Activated naive CD4-positive, alpha-beta T cell treated with anti-CD3 and anti-CD28 coated beads for 36 hours (primary cell): ENCODE measurements around the gene DIP2C. TPM values are rescaled to one million over a fixed set of nuclear protein-coding genes. Genes with fewer than 3 reads are reported as not detected.

Source experiments
- CTCF ChIA-PET: fragments of 350-600 bp; sonication (Branson Sonifier 250); formaldehyde crosslinking; loops from one replicate; lab custom pipeline; 2021; ENCODE audit warnings: antibody characterized with exemption; lab: Charles Lee
- DNase-seq: peaks from one replicate; pipeline ENCODE4 v3.0.0-alpha.2; 2020
- H3K27ac Mint-ChIP-seq: one replicate; pipeline ENCODE4 v1.8.0; 2021; ENCODE audit warnings: mild to moderate bottlenecking, mixed read lengths
- H3K27me3 Mint-ChIP-seq: one replicate; pipeline ENCODE4 v1.8.0; 2021; ENCODE audit warnings: low read depth, mixed read lengths
- H3K36me3 Mint-ChIP-seq: one replicate; pipeline ENCODE4 v1.8.0; 2021; ENCODE audit warnings: low read depth, mixed read lengths
- H3K4me1 Mint-ChIP-seq: one replicate; pipeline ENCODE4 v1.8.0; 2021; ENCODE audit warnings: low read depth, mixed read lengths
- H3K4me3 Mint-ChIP-seq: one replicate; pipeline ENCODE4 v1.8.0; 2021; ENCODE audit warnings: mild to moderate bottlenecking, moderate library complexity, mixed read lengths
- H3K9me3 Mint-ChIP-seq: one replicate; pipeline ENCODE4 v1.8.0; 2021; ENCODE audit warnings: mixed read lengths
- intact Hi-C: fragments of 100-400 bp; cut with micrococcal nuclease; formaldehyde crosslinking; loops from one replicate; pipeline ENCODE4 v1.15.1; 2023
- total RNA-seq, 2 experiments: library from RNA; stranded (reverse); gene quantifications; one replicate each; pipeline ENCODE4 v1.2.3, GENCODE V29; 2021

DIP2C gene
- total RNA-seq, 2 experiments from 2014 or later, result 0.67 to 0.91 TPM

DNA sequence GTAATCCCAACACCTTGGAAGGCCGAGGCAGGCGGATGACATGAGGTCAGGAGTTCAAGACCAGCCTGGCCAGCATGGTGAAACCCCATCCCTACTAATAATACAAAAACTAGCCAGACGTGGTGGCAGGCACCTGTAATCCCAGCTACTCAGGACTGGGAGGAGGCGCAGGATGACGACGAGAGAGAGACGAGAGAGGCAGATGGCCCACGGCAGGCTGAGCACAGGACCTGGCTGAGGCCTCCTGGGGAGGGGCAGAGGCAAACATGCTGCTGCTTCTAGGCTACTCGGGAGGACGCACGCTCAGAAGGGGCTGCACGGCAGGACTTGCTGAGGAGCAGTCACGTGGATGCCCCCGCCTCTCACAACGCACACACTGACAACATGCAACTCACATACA lies 22.4 kb downstream of the DIP2C start:
- no peaks in the 10 kb centered on the region for H3K4me1 Mint-ChIP-seq
- H3K36me3 Mint-ChIP-seq, result no peaks in the 10 kb centered on the region
- peaks cover 6% of the 10 kb centered on the region for H3K27me3 Mint-ChIP-seq
- no peak overlapping the region for H3K4me3 Mint-ChIP-seq
- intact Hi-C loops, result no loop called here
- H3K27ac Mint-ChIP-seq, result no peak overlapping the region
- no peak for DNase-seq
- CTCF ChIA-PET, result no interaction called here
- no peaks in the 10 kb centered on the region for H3K9me3 Mint-ChIP-seq

DNA sequence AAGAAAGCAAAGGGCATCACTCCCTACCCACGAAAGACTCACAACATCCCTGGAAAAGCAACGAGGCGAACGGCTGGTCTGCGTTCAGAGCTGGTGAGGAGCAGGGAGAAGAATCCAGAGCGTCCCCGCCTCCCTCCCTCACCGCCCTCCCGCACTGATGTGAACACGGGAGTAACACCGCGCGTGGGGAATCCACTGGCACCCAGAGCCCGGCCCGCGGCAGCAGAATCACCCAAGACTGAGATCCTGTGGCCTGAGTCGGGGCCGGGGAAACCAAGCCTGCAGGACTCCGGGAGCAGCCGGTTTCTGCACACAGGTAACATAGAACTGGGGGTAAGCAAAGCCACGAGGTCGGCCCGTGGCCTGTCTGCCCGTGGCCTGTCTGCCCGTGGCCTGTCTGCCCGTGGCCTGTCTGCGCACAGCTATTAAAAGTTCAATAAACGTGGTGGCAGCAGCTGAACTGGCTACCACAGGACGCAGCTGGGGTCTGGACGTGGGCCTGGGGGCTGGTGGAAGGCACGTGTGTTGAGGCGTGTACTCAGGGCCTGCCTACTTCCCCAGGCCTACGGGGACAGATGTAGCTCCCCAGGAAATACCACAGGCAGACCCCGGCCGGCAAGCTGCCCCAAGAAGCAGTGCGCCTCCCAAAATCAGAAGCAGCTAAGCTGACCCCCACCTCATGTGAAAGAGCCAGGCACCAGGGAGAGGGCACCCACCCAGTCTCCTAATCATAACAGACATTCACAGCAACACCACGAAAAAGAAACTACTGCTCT lies 23.0 kb downstream of the DIP2C start:
- H3K9me3 Mint-ChIP-seq, result no peaks in the 10 kb centered on the region
- no peaks in the 10 kb centered on the region for H3K4me1 Mint-ChIP-seq
- no peak for DNase-seq
- no peak overlapping the region for H3K27ac Mint-ChIP-seq
- intact Hi-C loops, result no loop called here
- peaks cover 6% of the 10 kb centered on the region for H3K27me3 Mint-ChIP-seq
- no peaks in the 10 kb centered on the region for H3K36me3 Mint-ChIP-seq
- H3K4me3 Mint-ChIP-seq, result no peak overlapping the region
- CTCF ChIA-PET, result no interaction called here

DNA sequence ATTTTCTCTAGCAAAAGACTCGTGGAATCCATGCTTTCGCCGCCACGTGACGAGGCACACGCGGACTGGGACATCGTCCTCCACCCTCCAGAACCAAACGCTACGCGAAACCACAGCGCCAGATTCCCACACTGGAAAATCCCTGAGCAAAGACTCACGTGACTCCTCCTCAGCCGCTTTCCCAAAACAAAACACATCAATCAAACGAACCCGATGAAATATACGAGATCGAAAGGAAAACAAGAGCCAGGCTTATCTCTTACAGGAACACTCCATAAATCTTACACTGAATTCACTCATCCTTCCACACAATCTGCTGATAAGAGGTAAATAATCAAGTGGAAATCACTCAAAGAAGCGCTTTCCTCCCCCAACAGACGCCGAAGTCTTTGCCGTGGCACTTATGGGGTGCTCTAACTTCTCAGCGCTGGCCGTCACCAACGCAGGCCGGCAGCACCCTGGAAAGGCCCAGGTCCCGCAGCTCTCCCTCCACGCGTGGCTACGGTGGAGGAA lies 23.8 kb downstream of the DIP2C start:
- Mint-ChIP-seq H3K36me3 (no peaks in the 10 kb centered on the region), H3K27ac (no peak overlapping the region), H3K4me1 (no peaks in the 10 kb centered on the region), H3K9me3 (no peaks in the 10 kb centered on the region), H3K4me3 (no peak overlapping the region), H3K27me3 (peaks cover 5% of the 10 kb centered on the region)
- DNase-seq, result no peak
- CTCF ChIA-PET, result no interaction called here
- intact Hi-C loops, result no loop called here

DNA sequence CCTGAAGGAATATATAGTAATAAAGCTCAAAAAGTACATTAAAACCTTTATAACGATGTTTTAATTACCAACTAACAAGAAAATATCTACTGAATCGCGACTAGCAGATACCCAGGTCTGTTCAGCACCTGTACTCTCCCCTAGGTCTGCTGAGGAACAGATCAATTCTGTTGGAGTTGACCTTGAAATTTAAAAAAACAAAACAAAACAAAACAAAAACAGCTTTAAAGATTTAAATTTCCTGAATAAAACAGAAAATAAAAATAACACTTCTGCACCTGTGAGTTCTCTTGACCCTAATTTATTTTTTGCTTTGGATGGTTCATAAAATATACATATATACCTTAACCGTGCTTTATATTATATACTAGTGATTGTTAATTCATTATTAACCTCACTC lies 24.6 kb downstream of the DIP2C start:
- H3K4me3 Mint-ChIP-seq, result no peak overlapping the region
- CTCF ChIA-PET, result no interaction called here
- H3K9me3 Mint-ChIP-seq, result no peaks in the 10 kb centered on the region
- no peaks in the 10 kb centered on the region for H3K36me3 Mint-ChIP-seq
- peaks cover 5% of the 10 kb centered on the region for H3K27me3 Mint-ChIP-seq
- intact Hi-C loops, result no loop called here
- no peaks in the 10 kb centered on the region for H3K4me1 Mint-ChIP-seq
- H3K27ac Mint-ChIP-seq, result no peak overlapping the region
- DNase-seq, result no peak

DNA sequence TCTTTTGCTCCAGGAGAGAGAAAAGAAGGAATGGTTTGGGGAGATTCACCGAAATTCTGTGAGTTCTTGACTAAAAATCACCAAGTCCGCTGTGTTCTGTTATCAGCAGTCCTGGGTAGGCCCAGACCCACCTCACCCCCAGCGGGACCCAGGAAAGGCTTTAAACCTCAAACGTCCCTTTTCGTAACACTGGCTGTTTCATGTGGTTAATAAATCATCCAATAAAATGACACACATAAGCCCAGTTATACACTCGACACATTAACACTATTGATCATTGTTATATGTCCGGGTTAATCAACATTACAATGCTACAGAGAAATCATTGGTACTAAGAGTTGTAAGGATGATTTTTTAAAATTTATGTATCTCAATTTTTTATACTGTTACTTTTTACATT lies 25.2 kb downstream of the DIP2C start:
- intact Hi-C loops, result no loop called here
- Mint-ChIP-seq H3K36me3 (no peaks in the 10 kb centered on the region), H3K27ac (no peak overlapping the region), H3K9me3 (no peaks in the 10 kb centered on the region), H3K4me3 (no peak overlapping the region), H3K4me1 (peaks cover 4% of the 10 kb centered on the region), H3K27me3 (peaks cover 5% of the 10 kb centered on the region)
- no peak for DNase-seq
- CTCF ChIA-PET, result no interaction called here

DNA sequence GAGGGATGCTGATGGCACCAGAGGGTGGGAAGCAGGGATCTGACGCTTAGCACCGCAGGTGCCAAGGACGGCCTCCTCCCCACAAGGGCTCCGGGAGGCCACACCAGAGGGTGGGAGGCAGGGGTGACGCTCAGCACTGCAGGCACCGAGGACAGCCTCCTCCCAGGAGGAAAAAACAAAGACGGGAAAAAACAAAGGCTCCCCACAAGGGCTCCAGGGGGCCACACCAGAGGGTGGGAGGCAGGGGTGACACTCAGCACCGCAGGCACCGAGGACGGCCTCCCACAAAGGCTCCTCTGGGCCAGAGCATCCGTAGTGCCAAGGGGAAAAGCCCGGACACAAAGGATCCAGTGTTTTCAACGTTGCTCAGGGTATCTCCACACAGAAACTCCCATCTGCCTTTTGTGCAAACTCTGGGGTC lies 25.6 kb downstream of the DIP2C start:
- intact Hi-C loops, result no loop called here
- no peak overlapping the region for H3K27ac Mint-ChIP-seq
- H3K27me3 Mint-ChIP-seq, result peaks cover 5% of the 10 kb centered on the region
- H3K36me3 Mint-ChIP-seq, result no peaks in the 10 kb centered on the region
- no peak overlapping the region for H3K4me3 Mint-ChIP-seq
- peaks cover 7% of the 10 kb centered on the region for H3K4me1 Mint-ChIP-seq
- no peak for DNase-seq
- no peaks in the 10 kb centered on the region for H3K9me3 Mint-ChIP-seq
- CTCF ChIA-PET, result no interaction called here

DNA sequence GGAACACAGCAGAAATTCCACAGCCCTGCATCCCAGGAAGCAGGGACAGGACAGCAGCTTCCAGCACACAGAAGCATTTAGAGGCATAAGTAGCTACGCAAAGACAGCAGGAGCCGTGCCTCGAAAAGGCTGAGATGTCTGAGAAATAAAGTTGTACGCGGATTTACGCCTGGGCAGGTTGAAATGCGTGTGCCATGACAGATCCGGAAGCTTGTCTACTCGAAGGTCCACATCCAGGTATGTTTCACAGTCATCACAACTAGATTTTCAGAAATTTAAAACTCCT lies 26.1 kb downstream of the DIP2C start:
- intact Hi-C loops, result no loop called here
- no peak overlapping the region for H3K4me3 Mint-ChIP-seq
- H3K27me3 Mint-ChIP-seq, result peaks cover 5% of the 10 kb centered on the region
- CTCF ChIA-PET, result no interaction called here
- no peak overlapping the region for H3K27ac Mint-ChIP-seq
- H3K9me3 Mint-ChIP-seq, result no peaks in the 10 kb centered on the region
- H3K36me3 Mint-ChIP-seq, result no peaks in the 10 kb centered on the region
- no peak for DNase-seq
- peaks cover 7% of the 10 kb centered on the region for H3K4me1 Mint-ChIP-seq

DNA sequence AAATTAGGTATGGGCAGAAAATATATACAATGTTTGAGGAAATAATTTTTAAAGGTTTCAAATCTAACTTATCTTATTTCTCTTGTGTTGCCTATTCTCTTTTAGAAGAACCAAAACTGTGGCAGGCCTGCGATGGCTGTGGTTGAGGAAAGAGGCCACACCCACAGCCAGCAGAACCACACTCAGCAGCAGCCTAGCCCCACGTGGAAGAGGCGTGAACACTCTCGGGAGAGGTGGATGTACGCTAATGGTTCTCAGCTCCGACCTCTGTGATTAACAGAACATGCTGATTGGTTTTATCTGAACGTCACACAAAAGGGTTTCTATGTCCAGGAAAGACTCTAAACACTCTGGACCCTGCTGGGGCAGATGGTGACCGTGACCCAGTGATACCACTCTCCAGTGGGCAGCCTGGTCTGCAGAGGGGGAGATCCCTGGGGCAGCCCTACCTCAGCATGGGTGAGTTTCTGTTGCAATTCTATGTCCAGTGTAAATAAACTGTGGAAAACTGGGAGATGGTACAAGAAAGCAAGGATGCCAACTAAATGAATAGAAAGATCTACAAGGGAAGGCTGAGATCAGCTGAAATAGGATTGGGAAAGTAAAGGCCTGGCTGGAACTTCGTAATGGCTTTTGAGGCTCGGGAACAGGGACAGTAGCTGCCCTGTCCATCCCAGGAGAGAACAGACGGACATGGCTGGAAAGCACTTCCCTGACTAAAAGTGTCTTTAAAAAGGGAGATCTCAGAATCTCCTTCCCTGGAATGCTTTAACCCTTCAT lies 26.6 kb downstream of the DIP2C start:
- Mint-ChIP-seq H3K27me3 (peaks cover 5% of the 10 kb centered on the region), H3K4me1 (peaks cover 7% of the 10 kb centered on the region), H3K9me3 (no peaks in the 10 kb centered on the region), H3K27ac (no peak overlapping the region), H3K36me3 (no peaks in the 10 kb centered on the region), H3K4me3 (no peak overlapping the region)
- DNase-seq, result no peak
- intact Hi-C loops, result no loop called here
- CTCF ChIA-PET, result interaction anchor here (0.7 kb wide), 1 partner anchor 509 kb away, joined by 3 read pairs; no protein-coding TSS in a partner anchor

DNA sequence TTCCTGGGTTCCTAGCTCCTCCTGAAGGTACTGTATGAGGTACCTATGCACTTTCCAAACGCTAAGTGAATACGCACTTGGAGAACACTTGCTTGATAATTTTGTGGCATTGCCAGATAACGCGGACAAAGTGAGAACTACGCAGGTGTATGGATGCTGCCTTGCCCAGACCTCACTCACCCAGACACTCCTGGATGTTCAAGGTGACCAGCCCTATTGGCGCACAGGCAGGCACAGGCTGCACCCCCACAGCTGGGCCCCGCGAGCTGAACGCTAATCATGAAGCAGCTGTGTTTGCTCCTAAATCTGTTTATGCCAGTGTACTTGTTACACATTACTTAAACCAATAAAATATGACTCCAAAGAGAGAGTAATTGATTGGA lies 27.3 kb downstream of the DIP2C start:
- CTCF ChIA-PET, result interaction anchor here (0.7 kb wide), 1 partner anchor 508 kb away, joined by 3 read pairs; no protein-coding TSS in a partner anchor
- Mint-ChIP-seq H3K27ac (no peak overlapping the region), H3K36me3 (no peaks in the 10 kb centered on the region), H3K4me1 (peaks cover 7% of the 10 kb centered on the region), H3K9me3 (no peaks in the 10 kb centered on the region), H3K4me3 (no peak overlapping the region), H3K27me3 (peaks cover 5% of the 10 kb centered on the region)
- no peak for DNase-seq
- intact Hi-C loops, result no loop called here

DNA sequence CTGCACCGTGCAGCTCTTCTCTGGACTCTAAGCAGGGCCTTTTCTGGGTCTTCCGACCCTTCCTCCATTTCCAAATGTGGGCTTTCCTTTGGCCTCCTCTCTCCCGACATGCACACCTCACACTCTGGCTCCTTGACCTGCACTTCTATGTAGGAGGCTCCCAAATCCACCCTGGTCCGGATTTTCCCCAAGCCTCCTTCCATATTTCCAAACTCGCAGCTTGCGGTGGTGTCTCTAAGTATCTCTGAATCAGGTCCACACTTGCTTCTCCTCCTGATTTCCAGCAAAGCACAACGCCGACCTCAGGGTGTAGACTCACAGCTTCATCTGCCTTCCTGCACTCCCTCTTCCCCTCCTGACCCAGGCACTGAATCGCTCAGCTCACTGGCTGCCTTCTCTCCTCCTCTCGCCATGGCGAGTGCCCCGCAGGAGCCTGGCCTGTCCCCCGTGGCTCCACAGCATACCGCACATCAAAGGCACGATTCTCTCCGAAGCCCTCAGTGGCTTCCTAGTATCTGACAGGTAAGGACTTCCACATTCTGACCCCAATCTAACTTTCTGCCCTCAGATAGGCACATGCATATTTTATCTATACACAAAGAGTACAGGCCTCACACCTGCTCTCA lies 27.8 kb downstream of the DIP2C start:
- DNase-seq, result no peak
- peaks cover 7% of the 10 kb centered on the region for H3K4me1 Mint-ChIP-seq
- H3K27ac Mint-ChIP-seq, result peak overlapping the region; percentile 33
- no peaks in the 10 kb centered on the region for H3K36me3 Mint-ChIP-seq
- H3K9me3 Mint-ChIP-seq, result no peaks in the 10 kb centered on the region
- H3K27me3 Mint-ChIP-seq, result peaks cover 5% of the 10 kb centered on the region
- CTCF ChIA-PET, result no interaction called here
- no peak overlapping the region for H3K4me3 Mint-ChIP-seq
- intact Hi-C loops, result no loop called here

DNA sequence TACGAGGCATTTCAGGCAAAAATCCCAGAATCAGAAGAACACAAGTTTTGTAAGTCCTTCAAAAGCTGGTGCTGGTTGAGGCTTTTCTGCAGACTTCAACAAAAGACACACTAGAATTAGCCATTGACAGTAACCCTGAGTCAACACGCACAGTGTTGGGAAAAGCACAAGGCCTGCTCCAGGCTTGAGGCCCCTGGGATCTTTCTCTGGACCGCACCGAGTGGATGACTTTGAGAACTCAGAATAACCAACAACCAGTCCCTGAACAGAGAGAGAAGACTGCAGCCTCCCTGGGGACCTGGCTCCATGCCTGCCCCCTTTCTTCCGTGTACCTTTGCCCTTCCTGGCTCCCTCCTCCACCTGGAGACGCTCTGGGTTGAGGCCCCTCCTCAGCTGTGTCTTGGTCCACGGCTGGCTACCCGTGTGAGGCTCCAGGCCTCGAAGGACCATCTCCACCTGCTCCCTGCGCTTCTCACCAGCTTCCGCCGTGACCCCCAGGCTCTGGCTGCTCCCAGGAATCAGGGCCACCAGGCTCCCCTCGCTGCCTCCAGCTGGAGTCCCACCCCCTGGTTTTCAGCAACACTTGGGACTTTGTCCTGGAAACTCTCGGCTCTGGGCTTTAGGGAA lies 28.4 kb downstream of the DIP2C start:
- CTCF ChIA-PET, result no interaction called here
- H3K4me1 Mint-ChIP-seq, result peaks cover 7% of the 10 kb centered on the region
- H3K27me3 Mint-ChIP-seq, result peaks cover 5% of the 10 kb centered on the region
- H3K9me3 Mint-ChIP-seq, result no peaks in the 10 kb centered on the region
- no peak overlapping the region for H3K27ac Mint-ChIP-seq
- H3K4me3 Mint-ChIP-seq, result no peak overlapping the region
- DNase-seq, result no peak
- intact Hi-C loops, result no loop called here
- H3K36me3 Mint-ChIP-seq, result no peaks in the 10 kb centered on the region

DNA sequence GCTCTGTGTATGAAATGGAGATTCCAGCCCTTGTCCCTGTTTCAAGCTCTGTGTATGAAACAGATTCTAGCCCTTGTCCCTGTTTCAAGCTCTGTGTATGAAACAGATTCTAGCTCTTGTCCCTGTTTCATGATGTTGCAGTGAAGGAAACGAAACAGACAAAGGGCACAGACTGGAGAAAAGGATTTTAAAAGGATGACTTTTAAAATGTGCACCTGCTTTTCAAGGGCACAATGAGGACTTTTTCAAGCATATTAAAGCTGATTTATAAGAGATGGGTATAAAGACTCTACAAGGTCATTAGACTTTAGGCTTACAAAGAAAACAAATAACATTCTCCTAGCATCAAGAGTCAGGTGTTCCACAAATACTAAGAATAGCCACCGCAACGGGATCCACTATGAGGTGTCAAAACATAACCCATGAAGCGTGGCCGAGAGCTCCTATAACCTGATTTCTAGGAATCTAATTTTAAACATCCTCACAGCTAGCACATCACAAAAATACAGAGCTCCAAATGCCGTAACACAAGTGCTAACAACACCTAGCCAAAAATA lies 29.0 kb downstream of the DIP2C start:
- peaks cover 5% of the 10 kb centered on the region for H3K27me3 Mint-ChIP-seq
- intact Hi-C loops, result no loop called here
- no peak overlapping the region for H3K4me3 Mint-ChIP-seq
- H3K9me3 Mint-ChIP-seq, result no peaks in the 10 kb centered on the region
- CTCF ChIA-PET, result no interaction called here
- H3K27ac Mint-ChIP-seq, result no peak overlapping the region
- no peaks in the 10 kb centered on the region for H3K36me3 Mint-ChIP-seq
- H3K4me1 Mint-ChIP-seq, result peaks cover 7% of the 10 kb centered on the region
- DNase-seq, result no peak
